Skeletal muscle satellite cell (primary cell): ENCODE results near the gene THBS4.

Experiments used
- H3K27me3 ChIP-seq: 2 replicates; pipeline ENCODE4 v1.7.0; 2013; ENCODE audit warnings: low read length; ENCODE audit not compliant: control insufficient read depth, insufficient read depth
- H3K36me3 ChIP-seq: 2 replicates; pipeline ENCODE4 v1.7.0; 2013; ENCODE audit warnings: mild to moderate bottlenecking, control low read depth, low read length; ENCODE audit not compliant: insufficient read depth
- H3K4me1 ChIP-seq: 2 replicates; pipeline ENCODE4 v1.7.0; 2013; ENCODE audit warnings: low read length; ENCODE audit not compliant: control insufficient read depth, insufficient read depth
- H3K4me2 ChIP-seq: 2 replicates; pipeline ENCODE4 v1.7.0; 2013; ENCODE audit warnings: mild to moderate bottlenecking, low read length
- H3K4me3 ChIP-seq: 2 replicates; pipeline ENCODE4 v1.7.0; 2013; ENCODE audit warnings: low read length
- H3K9ac ChIP-seq: 2 replicates; pipeline ENCODE4 v1.7.0; 2013; ENCODE audit warnings: mild to moderate bottlenecking, low read depth, low read length, moderate library complexity
- H3K9me3 ChIP-seq: replicated peaks from 2 replicates; pipeline ENCODE4 v1.7.0; 2013; ENCODE audit warnings: mild to moderate bottlenecking, control low read depth, low read length

Gene THBS4

DNA sequence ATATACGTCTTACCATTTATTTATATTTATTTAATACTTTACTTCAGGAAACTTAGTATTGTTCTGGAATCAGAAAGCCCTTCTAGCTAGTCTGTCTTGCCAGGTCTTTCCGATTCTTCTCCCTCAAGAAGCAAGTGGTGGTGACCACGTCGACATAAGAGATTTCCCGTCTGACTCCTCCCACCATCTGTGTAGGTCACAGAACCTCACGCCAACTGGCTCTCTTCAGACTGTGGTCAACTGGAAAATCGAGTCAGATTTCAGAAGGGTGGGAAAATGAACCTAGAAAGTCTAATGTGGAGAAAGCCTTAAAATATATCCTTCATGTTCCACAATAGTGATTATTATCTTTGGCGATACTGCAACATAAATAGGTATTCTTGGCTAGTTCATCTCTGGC is 17.3 kb downstream of the THBS4 start:
- H3K4me1 ChIP-seq: no peaks in the 10 kb centered on the region

GRCh38 chr5:80054682-80055081 is 19.5 kb downstream of the THBS4 start:
- no peaks in the 10 kb centered on the region for H3K36me3 ChIP-seq
- no peaks in the 10 kb centered on the region for H3K9me3 ChIP-seq
- H3K4me2 ChIP-seq: no peak overlapping the region
- no peak overlapping the region for H3K4me3 ChIP-seq
- no peak overlapping the region for H3K9ac ChIP-seq
- no peaks in the 10 kb centered on the region for H3K4me1 ChIP-seq
- H3K27me3 ChIP-seq: peaks cover 8% of the 10 kb centered on the region

More for the DNA sequence above, 17.3 kb downstream of the THBS4 start:
- no peak overlapping the region for H3K9ac ChIP-seq
- no peaks in the 10 kb centered on the region for H3K36me3 ChIP-seq
- H3K9me3 ChIP-seq: no peaks in the 10 kb centered on the region
- H3K27me3 ChIP-seq: peaks cover 8% of the 10 kb centered on the region
- H3K4me3 ChIP-seq: no peak overlapping the region
- no peak overlapping the region for H3K4me2 ChIP-seq

GRCh38 chr5:80055491-80056170 is 20.5 kb downstream of the THBS4 start:
- Histone ChIP-seq H3K4me3 (no peak overlapping the region), H3K36me3 (no peaks in the 10 kb centered on the region), H3K4me2 (no peak overlapping the region), H3K4me1 (no peaks in the 10 kb centered on the region), H3K9ac (no peak overlapping the region), H3K9me3 (no peaks in the 10 kb centered on the region), H3K27me3 (peaks cover 4% of the 10 kb centered on the region)

- H3K27me3 ChIP-seq: no peaks in the 10 kb centered on the region
- H3K9ac ChIP-seq: no peak overlapping the region
- H3K4me2 ChIP-seq: no peak overlapping the region
- no peaks in the 10 kb centered on the region for H3K36me3 ChIP-seq
- no peak overlapping the region for H3K4me3 ChIP-seq
- no peaks in the 10 kb centered on the region for H3K9me3 ChIP-seq
- no peaks in the 10 kb centered on the region for H3K4me1 ChIP-seq
Observed at GRCh38 chr5:80057099-80057498, 22.0 kb downstream of the THBS4 start.

GRCh38 chr5:80057921-80058320 is 22.8 kb downstream of the THBS4 start:
- no peaks in the 10 kb centered on the region for H3K4me1 ChIP-seq
- no peak overlapping the region for H3K4me2 ChIP-seq
- no peaks in the 10 kb centered on the region for H3K27me3 ChIP-seq
- no peak overlapping the region for H3K9ac ChIP-seq
- no peaks in the 10 kb centered on the region for H3K9me3 ChIP-seq
- no peaks in the 10 kb centered on the region for H3K36me3 ChIP-seq
- no peak overlapping the region for H3K4me3 ChIP-seq

- Histone ChIP-seq H3K4me3 (no peak overlapping the region), H3K4me1 (no peaks in the 10 kb centered on the region), H3K4me2 (no peak overlapping the region), H3K9ac (no peak overlapping the region), H3K27me3 (no peaks in the 10 kb centered on the region), H3K9me3 (no peaks in the 10 kb centered on the region), H3K36me3 (no peaks in the 10 kb centered on the region)
Observed at GRCh38 chr5:80059354-80059980, 24.3 kb downstream of the THBS4 start.

DNA sequence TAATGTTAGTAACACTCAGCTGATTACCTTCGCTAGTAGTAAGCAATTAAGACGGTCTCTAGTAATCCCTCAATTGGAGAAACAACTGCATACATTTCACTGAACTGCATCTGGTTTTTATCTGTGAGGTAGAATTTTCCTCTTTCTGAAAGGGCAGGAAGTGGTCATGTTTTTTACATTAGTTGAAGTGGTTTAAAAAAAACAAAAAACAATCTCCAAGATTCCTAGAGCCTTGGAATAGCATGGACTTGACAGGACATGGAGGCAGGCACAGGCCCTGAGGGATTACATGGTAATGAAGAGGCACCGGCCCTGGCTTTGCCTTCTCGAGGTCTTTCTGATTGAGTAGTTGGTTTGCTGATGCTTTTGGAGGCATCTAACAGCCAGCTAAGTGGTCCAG is 25.8 kb downstream of the THBS4 start:
- no peak overlapping the region for H3K4me3 ChIP-seq
- H3K27me3 ChIP-seq: no peaks in the 10 kb centered on the region
- H3K4me2 ChIP-seq: no peak overlapping the region
- no peaks in the 10 kb centered on the region for H3K4me1 ChIP-seq
- H3K36me3 ChIP-seq: no peaks in the 10 kb centered on the region
- H3K9ac ChIP-seq: no peak overlapping the region
- H3K9me3 ChIP-seq: no peaks in the 10 kb centered on the region

- H3K27me3 ChIP-seq: no peaks in the 10 kb centered on the region
- H3K9me3 ChIP-seq: no peaks in the 10 kb centered on the region
- H3K36me3 ChIP-seq: no peaks in the 10 kb centered on the region
- H3K4me3 ChIP-seq: no peak overlapping the region
- H3K4me1 ChIP-seq: no peaks in the 10 kb centered on the region
- H3K4me2 ChIP-seq: no peak overlapping the region
- H3K9ac ChIP-seq: no peak overlapping the region
Observed at GRCh38 chr5:80061547-80061946, 26.4 kb downstream of the THBS4 start.

DNA sequence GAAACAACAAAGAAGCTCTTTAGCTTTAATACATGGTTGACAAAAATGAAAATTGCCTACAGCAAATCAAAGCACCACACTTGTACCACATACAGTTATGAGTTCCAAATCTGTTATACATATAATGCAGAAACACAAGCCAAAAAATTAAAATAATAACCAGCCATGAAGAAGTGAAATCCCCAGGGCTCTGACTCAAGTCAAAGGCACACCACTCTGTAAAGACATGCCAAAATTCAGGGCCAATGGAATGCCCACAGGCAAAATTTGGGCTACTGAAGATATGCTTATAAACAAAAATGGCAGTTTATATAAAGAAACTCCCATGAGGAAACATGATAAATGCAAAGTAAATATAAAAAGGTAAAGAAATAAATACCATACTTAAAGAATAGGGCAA is 29.0 kb downstream of the THBS4 start:
- H3K4me1 ChIP-seq: no peaks in the 10 kb centered on the region
- no peaks in the 10 kb centered on the region for H3K27me3 ChIP-seq
- no peak overlapping the region for H3K9ac ChIP-seq
- no peaks in the 10 kb centered on the region for H3K9me3 ChIP-seq
- no peak overlapping the region for H3K4me2 ChIP-seq
- H3K4me3 ChIP-seq: no peak overlapping the region
- H3K36me3 ChIP-seq: no peaks in the 10 kb centered on the region

- H3K27me3 ChIP-seq: no peaks in the 10 kb centered on the region
- no peaks in the 10 kb centered on the region for H3K9me3 ChIP-seq
- H3K36me3 ChIP-seq: no peaks in the 10 kb centered on the region
- no peaks in the 10 kb centered on the region for H3K4me1 ChIP-seq
- no peak overlapping the region for H3K9ac ChIP-seq
- no peak overlapping the region for H3K4me2 ChIP-seq
- H3K4me3 ChIP-seq: no peak overlapping the region
Observed at GRCh38 chr5:80067016-80067415, 31.9 kb downstream of the THBS4 start.

DNA sequence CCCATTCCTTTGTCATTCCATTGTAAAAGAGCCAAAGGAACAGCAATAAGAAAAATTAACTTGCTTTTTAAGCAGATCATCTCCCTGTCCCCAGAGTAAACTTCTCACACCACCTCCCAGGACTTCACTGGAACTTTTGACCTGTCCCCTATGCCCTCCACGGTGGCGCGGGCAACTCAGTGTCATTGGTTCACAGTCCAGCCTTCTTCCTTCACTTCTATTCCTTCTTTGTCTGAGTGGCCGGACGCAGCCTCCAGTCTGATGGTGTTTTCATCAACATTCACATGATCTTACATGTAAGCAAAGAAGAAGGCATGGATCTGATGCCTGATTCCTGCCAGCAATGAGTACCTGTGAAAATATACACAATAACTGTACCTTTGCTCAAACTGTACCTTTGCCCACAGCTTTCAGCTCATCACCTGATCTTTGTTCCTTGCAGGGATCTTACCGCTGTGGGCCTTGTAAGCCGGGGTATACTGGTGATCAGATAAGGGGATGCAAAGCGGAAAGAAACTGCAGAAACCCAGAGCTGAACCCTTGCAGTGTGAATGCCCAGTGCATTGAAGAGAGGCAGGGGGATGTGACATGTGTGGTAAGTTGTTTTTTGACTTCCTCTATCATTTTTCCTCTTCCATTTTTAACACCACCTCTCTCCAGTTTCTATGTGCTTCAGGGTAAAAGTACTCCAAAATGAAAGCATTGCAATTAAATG is 32.5 kb downstream of the THBS4 start:
- Histone ChIP-seq H3K4me3 (no peak overlapping the region), H3K4me2 (no peak overlapping the region), H3K36me3 (no peaks in the 10 kb centered on the region), H3K27me3 (no peaks in the 10 kb centered on the region), H3K9me3 (no peaks in the 10 kb centered on the region), H3K4me1 (peaks cover 5% of the 10 kb centered on the region), H3K9ac (no peak overlapping the region)
